HG03571 (cell line): ENCODE results near the gene MBD4.
A peak's percentile ranks its signal among the peaks of the same experiment; 100 is the strongest.
"Not testable (repeated sequence)": the region's sequence is repeated elsewhere in the genome, so short reads cannot be mapped to it uniquely, and the experiment has no call there.

Experiments
- ATAC-seq: cut with Tn5 transposase; IDR thresholded peaks from one replicate; pipeline ENCODE4 v1.9.1; 2021; ENCODE audit not compliant: unreplicated experiment

Gene MBD4

DNA sequence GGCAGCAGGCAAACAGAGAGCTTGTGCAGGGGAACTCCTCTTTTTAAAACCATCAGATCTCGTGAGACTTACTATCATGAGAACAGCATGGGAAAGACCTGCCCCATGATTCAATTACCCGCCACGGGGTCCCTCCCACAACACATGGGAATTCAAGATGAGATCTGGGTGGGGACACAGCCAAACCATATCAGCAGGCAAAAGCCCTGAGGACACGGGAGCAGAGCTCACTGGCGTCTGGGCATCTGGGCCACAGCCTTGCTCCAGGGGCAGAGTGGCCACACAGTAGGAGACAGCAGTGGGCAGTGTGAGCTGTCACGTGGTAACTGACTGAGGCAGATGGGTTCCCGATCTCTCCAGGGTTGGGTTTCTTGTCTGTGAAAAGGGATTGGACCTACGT, 54.2 kb downstream of the MBD4 start:
- ATAC-seq, result not testable (repeated sequence)

DNA sequence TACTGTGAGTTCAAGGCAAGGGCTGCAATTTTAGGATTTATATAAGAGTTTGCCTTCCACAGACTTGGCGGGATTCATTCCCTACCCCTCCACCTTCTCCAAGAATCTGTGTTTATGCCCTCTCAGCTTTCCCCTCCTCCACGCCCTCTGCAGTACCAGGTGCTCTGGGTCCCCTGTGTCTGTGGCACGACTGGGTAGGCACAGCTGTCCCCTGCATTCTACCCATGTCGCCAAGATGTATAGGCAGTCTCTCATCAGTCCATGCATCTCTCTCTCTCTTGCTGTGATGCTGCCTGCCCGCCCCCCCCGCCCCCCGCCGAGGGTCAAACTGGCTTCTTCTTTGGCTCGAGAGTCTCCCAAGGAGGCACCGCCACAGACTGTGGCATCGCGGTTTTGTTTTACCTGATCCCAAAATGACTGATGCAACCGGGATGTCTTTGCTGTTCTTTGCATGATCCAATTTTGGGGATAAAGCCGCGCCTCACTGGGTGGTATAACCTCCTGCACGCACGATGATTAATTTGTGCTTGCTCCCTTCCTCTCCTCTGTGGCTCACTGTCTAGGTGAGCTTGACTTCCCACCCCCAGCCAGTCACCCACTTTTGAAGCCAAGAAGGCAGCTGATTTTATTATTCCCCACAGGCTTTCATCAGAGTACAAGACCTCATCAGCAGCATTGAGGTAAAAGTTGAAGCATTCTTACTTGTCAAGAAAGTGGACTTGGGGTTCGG, 55.0 kb downstream of the MBD4 start:
- no peak for ATAC-seq

DNA sequence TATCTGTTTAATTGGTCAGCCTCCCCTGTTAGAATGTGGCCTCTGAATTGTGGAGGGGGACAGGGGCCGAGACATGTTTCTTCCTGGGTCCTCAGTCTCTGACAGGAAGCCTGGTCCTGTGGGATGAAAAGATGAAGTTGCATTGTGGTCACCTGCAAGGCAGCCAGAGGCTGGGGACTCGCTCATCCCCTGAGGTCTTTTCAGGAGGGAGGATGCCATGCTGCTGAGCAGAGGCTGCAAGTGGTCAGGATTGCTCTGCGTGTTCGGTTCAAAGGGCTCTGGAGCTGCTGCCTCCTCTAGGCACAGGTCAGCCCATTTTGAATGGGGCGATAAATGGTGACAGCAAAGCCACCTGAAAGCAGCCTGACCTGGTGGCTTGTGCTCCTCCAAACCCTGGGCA, 55.6 kb downstream of the MBD4 start:
- ATAC-seq, result not testable (repeated sequence)

DNA sequence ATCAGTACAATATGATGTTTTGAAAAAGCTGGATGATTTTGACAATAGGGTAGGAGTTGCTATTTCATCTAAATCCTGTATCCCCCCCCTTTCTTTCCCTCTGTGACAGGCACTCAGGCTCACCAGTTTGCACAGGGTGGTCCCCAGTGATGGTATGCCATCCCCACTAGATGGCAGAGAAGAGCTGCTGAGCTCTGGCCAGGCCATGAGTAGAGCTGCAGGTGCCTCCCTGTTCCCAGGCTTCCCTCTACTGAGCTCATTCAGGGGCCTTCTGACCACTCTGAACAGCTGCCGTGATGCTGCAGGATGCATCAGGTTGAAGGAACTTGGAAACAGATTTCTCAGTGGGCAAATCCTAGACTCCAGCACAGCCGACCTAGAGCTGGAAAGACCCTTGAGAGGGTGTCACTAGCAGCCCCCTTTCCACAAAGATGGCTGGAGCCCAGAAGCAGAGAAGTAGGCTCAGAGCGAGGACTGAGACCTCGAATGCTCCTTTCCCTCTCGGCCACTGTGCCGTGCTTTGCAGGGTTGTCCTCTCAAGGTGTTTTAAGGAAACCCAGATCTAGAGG, 56.4 kb downstream of the MBD4 start:
- ATAC-seq, result peak; percentile 83

DNA sequence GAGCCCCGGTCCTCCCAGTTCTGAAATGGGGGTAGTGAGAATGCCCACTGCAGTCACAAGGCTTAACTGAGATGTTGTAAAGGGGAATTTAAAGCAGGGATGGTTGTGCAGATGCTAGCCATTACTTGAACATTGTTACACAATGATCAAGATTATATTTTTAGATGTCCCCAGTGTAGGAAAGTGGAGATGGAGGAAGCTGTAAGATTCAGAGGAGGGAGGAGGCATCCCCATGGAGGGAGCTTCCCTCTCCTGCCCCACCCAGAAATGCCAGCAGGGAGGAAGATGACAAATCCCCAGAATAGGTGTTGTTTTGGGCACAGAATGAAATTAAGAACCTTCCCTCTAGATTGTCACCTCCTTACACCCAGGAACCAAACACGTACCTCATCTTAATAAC, 57.4 kb downstream of the MBD4 start:
- no peak for ATAC-seq
